ENCODE measurements around the gene SNX11.

SNX11 gene

DNA sequence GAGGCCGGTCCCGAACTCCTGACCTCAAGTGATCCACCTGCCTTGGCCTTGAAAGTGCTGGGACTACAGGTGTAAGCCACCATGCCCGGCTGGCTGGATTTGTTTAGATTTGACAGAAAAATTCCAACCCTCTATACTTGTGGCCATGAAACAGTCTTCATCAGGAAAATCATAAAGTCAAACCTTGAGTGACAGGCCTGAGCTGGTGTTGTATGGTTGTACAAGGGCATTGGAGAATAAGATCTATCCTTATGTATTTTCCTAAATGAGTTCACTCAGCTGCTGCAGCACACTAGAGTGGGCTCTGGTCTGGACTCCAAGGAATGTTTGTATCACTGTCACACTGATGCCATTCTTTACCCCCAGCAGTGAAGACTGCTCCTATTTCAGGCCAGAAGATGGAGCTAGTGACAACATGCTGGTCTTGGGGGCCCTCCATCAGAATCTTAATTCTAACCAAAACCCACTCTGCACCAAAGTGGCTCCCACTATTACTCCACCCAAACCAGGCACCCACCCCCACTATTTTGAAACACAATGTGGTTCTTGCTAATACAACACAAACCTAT lies 27.4 kb downstream of the SNX11 start:
- DNase-seq = no peak

DNA sequence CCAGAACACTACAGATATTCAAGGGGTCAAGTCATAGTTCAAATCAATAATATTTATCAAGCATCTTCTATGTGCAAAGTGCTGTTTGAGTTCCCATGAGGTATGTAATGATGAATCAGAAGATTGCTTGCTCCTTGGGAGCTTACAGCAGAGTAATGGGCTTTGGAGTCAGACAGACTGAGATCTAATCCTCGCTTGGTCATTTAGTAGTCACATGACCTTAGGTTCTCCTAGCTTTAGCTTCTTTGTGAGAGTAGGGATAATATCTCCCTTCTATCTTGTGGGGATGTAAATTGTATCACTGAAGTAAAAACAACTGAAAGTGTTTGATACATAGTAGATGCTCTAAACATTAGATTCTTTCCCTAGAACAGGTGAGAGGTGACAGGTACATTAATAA lies 30.1 kb downstream of the SNX11 start:
- DNase-seq = no peak

DNA sequence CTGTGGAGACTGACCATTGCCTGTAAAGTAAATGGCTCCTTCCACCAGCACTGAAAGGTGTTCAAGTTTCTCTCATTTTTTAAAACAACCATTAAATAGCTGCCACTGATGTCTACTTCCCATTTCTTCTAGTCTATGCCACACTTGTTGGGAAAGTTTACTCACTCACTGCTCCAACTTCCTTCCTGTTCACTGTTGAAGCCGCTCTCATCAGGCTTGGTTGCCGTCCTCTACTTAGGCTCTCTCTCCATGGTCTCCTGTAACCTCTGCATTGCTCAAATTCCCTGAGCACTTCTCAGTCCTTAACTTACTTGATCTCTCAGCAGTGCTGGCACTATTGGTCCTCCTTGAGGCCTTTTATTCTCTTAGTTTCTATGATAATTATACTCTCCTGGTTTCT lies 32.4 kb downstream of the SNX11 start:
- no peak for DNase-seq

DNA sequence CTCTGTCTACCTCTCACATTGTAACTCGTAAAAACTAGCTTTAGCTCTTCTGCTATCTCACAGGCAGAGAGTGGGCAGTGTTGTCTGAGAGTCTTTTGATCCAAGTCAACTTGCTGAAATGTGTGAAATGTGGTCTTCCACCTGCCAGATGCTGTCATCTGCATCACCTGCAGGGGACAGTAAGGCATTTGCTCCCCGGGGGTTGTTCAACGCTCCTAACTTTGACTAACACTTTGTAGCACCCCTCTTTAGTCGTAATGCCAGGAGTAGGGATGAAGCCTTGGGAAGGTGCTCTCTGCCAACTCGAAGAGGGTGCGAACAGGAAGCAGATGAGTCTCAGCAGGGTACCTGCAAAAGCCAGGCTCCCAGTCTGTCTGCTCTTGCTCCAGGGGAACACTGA lies 36.1 kb downstream of the SNX11 start:
- DNase-seq = no peak

DNA sequence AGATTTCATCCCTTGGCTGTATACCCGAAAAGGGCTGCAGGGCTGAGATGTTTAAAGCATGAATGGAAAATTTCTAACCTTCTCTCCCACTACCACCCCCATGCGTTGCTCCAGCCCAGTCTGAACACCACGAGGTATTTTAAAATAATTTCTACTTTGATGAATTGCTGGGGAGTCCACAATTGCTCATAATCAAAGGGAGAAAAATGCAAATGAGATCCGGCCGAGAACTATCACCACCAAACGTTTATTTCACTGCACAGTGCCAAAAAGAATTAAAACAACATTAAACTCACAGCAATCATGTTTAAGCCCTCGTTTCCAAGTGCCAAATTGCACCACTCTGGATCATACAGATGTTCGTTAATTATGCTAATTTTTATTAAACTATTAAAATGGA lies 36.7 kb downstream of the SNX11 start:
- no peak for DNase-seq

DNA sequence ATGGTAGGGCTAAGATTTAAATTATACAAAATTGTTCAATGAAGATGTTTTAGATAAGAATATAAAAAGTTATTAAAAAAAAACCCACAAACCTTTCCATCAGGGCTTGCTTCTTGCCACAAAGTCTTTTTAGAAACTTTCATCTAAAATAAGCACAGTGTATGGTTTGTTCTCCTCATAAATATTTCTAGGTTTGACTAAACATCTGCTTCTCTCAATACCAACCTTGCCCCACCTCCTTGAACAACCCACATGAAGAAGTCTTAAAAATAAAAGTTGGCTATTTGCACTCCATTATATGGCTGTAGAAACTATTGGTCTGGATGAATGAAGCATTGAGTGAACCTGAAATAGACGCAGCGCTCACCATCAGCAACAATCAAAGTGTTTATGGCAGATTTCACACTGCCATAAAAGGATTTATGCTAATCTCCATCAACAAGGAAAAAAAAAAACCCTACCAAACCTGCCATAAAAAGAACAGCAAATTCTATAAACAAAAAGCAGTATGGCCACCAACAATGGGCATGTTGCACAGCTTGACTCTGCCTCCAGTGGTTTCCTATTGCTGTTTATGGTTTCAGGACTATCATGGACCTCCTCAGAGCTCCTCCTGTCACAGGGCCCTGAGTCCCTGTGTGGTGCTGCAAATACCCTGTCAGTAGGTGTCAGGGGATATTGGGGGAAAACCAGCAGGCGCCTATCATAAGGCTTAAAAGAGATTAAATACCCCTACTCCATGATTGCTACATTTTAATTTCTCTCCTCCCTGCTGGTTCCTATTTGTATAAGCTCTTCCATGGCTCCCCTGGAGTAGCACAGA lies 37.6 kb downstream of the SNX11 start:
- no peak for DNase-seq

DNA sequence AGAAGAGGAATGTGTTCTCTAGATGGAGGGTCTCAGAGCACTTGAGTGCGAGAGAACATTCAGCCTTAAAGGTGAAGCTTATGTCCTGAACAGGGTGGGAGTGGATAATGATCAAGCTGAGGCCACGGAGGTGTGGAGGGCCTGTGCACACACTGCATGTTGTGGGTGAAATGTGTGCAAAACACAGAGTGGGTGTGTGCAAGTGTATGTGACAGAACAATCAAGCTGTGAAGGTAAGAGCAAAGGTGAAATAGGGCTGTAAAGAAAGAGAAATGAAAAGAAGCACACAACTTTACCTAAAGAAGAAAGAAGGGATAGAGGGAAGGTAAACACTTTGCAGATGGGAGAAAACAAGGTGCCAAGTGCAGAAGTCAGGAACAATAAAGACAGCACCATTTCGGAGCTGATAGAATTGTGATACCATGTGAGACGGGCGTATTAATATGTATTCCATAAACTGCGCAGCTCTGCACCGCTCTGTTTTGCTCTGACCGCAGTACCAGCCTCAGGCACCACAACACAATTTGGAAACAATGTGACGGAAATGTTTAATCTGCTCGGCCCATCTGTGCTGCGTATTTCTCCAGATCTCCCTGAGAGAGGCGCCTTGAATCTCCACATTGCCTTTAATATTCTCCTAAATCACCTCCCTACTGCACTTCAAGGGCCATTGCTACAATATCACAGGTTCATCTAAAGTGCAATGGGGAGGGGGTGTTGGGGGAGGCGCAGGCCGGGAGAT lies 40.6 kb downstream of the SNX11 start:
- DNase-seq = no peak

DNA sequence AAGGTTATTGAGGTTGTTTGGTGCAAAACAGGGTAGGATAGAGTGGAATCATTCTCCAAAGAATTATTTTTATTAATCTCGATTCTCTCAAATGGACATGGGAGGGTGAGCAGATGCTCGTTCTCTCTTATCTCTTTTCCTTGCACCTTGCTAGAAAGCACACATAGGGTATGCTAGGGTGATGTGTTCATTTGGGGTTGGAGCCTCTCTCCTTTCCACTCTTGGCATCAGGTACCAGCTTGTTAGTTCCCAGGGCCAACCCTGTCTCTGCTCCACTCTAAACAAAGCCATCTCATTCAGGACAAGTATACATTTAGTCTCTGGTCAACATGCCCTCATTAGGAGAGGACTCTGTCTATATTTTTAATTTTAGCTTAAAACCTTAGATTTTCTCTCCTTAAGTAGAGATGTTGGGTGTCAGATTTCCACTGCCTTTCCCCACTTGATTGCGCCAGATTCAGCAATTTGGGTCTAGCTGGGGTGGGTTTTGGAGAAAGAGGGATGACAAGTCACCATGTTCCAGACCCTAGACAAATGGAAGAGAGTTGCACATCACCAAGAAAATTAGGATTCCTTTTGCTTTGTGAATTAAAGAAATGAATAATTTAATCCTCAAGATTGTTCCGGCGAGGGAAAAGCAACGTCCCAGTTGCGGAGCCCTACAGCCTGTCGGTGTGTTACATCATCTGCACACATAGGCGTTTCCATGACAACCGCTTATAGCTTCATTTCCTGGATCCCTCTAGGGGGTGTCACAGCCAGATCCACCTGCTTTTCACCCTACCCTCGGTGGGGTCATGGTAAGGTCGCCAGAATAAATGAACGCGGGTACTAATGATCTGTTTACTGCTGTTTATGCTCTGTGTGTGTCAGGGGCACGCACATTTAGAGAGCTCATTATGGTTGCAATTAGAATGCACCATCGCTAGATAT lies 41.6 kb downstream of the SNX11 start:
- DNase-seq = no peak

DNA sequence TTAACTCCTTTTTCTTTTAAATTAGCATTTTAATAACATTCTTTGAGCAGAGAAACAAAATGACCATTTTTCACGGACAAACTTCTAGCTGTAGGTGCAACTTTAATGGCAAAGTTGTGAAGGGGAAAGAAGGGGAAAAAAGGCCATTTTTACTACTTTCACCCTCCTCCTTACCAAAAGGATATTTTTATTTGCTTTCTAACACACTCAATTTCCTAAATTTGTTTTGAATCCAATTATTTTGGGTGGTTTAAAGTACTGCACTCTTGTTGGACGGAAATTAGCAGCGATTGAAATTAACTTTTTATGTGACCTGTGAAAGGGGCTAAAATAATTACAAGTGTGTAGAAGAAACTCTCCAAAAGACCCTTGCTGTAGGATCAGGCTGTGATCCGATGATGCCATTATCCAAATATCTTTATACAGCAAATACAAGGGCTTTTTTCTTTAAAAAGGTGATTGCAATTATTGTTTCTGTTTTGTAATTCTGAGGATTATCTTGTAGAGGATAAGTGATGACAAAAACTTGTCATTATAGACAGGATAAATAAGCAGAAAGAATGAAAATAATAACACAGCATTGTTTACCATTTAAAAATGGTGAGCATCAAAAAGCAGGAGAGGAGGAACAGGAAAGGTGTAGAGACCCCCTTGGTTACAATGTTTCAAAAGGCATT lies 42.4 kb downstream of the SNX11 start:
- no peak for DNase-seq

DNA sequence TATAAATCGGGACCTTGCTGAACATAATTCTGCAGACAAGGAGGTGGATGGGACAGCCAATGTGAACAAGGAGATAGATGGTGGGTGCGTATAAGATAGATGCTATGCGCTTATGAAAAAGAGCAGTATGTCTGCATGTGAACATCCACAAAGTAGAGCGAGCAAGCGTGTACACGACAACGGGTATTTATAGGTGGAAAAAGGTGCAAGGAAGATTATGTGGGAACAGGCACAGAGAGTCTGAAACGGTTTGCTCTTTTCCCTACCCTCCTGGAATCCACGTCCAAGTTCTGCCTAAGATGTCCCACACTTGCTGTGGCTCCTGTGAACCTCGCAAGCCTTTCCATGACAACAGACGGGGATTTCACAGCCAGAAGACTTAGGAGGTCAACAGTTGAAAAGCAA lies 43.0 kb downstream of the SNX11 start:
- no peak for DNase-seq

DNA sequence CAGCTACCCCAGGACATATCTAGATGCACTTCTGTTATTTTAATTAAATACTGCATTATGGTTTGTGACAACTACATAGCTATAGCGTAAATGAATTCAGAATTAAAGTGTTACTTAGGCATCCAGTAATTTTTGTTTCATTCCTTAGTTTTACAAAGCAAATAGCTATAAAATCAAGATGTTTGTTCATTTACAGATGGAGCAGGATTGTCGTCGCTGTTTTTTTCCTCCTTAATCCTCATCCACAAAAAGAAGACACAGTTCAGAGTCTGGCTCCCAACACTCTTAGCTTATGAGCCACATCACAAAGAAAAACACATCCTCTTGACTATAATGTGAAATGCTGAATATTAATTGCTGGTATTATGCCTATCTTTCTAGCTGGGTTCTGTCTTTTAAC lies 43.7 kb downstream of the SNX11 start:
- DNase-seq = no peak

DNA sequence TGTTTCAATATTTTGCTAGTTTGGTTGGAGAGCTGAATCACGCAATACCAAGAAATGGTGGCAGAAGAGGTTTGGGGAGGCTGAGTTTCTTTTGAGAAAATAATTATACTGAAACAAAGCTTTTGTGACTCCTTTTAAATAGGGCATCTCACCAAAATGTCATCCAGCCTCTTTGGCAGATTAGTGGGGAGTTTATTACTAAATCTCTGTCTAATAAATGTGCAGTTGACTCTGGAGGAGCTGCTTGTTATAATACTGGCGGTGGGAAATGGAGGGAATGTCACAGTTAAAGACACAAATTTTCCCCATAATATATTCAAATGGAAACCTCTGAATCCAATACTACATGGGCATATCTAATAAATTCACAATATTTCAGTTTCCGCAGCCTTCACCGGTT lies 44.7 kb downstream of the SNX11 start:
- DNase-seq = no peak

DNA sequence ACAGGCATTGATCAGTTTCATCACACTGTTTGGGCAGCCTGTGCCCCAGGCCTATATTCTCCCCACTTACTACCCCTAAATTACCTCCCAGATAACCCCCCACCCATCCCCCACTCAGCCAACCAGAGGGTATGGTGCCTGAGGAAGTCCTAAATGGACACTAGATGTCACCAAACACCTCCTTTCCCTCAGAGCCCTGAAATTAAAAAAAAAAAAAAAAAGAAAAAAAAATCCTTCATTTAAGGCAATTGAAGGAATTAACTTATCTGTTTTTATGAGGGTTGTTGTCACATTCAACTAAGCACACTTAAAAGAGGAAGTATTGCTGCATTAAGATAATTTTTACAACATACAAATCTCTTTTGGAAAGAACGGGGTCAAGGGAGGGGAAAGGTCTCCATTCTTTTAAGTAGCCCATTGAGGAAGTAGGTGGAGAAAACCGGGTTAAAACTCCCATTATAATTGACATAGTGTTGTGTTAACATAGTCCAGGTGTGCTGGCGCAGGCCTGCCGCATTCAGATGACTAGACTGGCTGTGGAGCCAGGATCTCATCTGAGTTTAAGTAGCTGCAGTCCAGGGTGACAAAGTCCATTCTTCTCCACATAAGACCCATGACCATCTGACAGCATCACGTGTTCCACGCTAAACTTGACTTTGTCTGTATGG lies 46.3 kb downstream of the SNX11 start:
- no peak for DNase-seq

DNA sequence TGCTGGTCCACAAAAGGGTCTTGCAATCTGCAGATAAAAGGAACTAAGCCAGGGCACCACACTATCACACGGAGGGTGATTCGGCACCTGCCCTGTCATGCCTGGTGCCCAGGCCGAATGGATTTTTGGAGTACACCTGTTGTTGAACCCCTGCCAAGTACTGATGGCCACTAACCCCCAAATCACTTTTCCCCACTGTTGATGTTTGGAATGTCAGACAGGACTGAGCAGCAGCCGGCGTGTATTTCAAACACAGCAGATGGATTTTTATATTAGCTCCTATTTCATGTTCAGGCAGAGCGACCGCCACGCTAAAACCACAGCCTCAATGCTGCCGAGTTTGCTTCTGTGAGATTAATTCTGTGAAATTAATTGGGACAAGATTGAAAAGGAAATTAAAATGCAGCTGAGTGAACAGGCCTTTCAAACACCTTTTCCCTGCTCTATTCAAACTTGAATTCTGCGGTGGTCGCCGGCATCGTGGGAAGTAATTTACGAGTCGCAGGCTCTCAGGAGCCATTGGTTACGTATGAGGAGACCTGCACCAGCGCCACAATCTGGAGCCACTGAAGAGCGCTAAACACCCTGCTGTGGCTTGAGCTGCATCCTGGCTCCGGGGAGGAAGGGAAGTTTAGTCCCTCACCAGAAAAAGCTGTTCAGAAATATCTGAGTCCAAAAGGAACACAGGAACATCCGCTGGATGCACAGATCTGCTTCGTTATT lies 48.5 kb downstream of the SNX11 start:
- no peak for DNase-seq

DNA sequence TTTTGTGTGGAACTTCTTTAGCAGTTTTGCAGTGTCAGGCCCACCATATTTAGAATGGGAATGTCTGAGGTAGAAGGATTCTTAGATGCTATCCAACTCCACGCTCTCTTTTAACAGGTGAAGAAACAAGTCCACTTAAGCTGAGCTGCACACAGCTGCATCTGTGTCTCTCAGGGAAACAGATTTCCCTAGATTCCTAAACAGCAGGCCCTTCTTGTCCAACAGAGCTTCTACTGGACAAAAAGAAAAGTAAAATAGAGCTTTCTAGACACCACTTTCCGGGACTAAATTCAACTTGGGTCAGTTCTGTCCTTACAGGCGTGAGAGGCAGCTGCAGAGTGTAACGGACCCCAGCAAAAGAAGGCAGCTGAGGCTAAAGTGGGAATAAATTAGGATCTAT lies 51.7 kb downstream of the SNX11 start:
- no peak for DNase-seq

DNA sequence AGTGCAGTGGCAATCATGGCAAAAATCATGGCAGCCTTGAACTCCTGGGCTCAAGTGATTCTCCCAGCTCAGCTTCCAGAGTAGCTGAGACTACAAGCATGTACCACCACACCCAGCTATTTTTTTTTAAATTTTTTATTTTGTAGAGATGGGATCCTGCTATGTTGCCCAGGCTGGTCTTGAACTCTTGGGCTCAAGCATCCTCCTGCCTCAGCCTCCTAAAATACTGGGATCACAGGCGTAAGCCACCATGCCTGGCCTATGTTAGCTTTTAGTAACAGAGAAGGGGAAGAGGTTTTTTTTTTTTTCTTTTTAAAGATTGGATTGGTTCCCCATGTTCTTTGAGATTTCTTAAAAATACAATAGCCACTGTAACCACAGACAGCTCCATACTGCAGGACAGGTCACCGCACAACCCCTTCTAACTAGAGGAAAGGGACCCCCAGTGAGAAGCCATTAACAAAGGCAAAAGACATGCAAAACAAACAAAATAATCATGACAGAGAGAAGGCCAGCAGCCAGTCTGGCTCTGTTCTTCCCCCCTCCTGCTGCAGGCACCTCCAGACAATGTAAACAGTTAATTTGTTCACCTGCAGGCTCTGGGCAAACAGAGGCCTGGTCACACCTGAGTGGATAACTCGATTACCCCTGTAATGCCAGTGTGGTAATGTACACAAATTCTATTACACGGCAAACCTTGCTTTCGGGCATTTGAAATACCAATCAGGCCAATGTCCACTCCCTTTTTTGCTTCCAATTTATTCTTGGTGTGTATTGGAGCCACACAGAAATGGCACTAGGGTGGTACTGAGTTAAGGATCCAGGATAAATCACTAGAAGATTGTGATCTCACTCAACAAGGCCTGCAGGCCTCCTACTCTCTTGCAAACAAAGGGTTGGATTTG lies 52.9 kb downstream of the SNX11 start:
- no peak for DNase-seq

DNA sequence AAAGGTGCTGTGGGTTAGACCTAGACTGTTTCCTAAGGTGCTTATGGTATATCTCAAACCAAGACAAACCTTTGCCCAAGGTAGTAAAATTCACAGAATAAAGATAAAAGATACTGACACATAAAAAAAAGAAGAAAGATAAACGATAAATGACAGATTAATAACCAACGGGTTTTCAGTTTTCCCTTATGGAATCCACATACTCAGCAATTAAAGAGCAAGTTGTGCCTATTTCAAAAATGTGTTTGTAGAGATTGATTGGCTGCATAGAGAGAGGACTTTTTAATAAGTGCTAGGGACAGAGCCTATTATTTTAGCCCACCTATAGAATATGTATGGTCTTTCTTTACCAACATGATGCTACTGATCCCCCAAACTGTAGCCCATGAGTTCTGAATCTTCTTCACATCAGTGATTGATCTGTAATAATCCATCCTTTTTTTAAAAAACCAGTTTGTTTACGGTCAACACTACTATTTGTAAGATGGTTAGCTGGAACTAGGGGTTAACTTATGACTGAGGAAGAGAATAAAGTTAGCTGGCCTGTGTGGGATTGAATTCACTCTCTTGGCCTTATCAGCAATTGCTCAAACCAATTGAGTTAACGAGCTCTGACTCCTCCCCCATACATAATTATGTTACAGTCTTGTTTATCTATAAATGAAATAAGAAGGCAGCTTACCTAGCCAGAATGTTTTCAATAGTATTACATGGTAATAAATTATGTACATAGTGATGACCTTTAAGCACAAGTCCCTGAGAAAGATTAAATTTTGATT lies 53.8 kb downstream of the SNX11 start:
- no peak for DNase-seq

DNA sequence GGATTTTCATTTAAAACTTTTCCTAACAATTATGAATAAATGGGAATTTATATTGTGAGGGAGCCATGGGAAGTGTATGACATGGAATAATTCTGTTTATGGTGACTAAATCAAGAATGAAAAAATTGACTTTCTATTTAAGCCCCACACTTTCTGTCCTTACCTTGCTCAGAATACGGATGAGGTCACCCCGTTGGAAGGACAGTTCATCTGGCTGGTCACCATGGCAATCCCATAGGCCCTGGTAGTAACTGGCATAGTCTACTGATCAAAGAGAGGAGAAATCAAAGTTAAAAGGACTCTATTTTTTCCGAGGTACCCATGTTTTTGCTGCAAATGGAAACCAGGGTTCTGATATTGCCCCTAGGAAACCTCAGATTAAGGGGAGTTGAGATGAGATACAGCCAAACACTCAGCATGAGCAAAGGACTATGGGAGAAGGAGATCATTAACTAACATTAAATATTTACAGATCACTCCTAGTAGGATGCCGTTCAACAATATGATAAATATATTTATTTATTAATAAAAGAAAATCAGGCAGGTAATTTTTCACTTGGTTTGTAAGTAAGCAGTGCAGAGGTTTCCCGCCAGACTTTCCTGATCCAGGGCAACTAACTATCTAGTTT lies 54.9 kb downstream of the SNX11 start:
- no peak for DNase-seq
